ENCODE results near the gene SMIM5.

GRCh38 chr17:75652934-75653549 is 19.8 kb downstream of the SMIM5 start:
- TF ChIP-seq CTCF (IDR thresholded peaks at IDR 0.05 in 4 of 5, conservative IDR thresholded peaks at IDR 0.05 in 1 of 5) = peak; percentile 15 to 62 (median 33)
- no peak for TF ChIP-seq POLR2A (IDR thresholded peaks at IDR 0.05)

Data from gastrocnemius medialis (tissue), 4 donors.